NCI-H510A treated with DMSO at 0.1 percent for 48 hours (cell line): ENCODE measurements around the gene AMH.
A peak's percentile ranks its signal among the peaks of the same experiment; 100 is the strongest.
"Not testable (repeated sequence)": the region's sequence is repeated elsewhere in the genome, so short reads cannot be mapped to it uniquely, and the experiment has no call there.

Source experiments
- DNase-seq: peaks from one replicate; lab custom pipeline; 2025; lab: John Stamatoyannopoulos, UW

Gene AMH

DNA sequence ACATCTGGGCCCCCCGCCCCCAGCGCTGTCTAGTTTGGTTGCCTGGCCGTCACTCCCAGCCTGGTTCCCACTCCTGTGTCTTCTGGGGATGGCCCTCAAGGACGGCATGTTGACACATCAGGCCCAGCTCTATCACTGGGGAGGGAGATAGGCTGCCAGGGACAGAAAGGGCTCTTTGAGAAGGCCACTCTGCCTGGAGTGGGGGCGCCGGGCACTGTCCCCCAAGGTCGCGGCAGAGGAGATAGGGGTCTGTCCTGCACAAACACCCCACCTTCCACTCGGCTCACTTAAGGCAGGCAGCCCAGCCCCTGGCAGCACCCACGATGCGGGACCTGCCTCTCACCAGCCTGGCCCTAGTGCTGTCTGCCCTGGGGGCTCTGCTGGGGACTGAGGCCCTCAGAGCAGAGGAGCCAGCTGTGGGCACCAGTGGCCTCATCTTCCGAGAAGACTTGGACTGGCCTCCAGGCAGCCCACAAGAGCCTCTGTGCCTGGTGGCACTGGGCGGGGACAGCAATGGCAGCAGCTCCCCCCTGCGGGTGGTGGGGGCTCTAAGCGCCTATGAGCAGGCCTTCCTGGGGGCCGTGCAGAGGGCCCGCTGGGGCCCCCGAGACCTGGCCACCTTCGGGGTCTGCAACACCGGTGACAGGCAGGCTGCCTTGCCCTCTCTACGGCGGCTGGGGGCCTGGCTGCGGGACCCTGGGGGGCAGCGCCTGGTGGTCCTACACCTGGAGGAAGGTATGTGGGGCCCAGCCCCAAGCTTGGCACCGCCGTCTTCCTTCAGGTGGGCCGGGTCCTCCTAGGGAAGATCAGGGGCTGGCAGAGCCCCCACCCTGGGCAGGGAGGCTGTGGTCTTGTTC, at the start of gene AMH:
Gene AMH, plus strand, starts transcription at position 314 of the 857 bp plus-strand sequence. Its CDS starts 10 bp downstream, at position 324.
- DNase-seq = no peak

DNA sequence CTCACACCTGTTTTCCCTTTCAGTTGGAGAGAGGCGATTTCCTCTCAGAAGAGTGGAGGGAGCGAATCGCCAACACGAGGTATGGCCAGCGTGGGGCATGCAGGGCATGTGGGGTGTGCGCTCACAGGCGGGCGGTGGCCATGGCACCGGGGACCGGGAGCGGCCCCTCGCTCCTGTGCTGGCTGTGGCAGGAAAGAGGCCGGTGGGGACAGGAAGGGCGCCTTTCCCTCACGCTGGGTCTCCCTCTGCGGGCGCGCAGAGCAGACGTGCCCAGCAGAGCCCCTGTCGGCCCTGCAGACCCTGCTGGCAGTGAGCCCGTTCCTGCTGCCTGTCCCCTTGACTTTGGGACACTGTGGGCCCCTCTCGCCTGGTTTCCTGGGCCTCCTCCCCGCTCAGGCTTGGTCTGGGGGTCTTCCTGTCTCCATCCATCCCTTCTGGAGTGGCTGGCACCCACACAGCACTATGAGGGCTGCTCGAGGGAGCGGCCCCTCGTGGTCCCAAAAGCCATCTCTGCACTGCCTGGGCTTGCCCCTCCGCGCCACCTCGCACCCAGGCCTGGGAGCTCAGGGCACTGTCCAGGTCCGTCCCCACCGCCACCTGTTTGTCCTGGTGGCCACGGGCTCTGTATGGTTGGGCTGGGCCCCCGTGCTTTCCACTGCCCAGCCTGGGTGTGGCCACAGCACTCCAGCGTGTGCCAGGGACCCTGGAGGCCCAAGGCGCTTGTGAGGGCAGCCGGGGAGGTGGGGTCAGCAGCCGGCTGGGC, 49.1 kb upstream of the AMH start:
- DNase-seq = no peak

DNA sequence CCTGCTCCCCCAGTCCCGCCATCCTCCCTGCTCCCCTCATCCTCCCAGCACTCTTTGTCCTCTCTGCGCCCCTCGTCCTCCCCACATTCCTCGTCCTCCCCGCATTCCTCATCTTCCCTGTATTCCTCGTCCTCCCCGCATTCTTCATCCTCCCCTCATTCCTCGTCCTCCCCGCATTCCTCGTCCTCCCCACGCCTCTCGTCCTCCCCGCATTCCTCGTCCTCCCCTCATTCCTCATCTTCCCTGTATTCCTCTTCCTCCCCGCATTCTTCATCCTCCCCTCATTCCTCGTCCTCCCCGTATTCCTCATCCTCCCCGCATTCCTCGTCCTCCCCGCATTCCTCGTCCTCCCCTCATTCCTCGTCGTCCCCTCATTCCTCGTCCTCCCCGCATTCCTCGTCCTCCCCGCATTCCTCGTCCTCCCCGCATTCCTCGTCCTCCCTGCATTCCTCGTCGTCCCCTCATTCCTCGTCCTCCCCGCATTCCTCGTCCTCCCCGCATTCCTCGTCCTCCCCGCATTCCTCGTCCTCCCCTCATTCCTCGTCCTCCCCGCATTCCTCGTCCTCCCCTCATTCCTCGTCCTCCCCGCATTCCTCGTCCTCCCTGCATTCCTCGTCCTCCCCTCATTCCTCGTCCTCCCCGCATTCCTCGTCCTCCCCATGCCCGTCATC, 48.4 kb upstream of the AMH start:
- DNase-seq = not testable (repeated sequence)

DNA sequence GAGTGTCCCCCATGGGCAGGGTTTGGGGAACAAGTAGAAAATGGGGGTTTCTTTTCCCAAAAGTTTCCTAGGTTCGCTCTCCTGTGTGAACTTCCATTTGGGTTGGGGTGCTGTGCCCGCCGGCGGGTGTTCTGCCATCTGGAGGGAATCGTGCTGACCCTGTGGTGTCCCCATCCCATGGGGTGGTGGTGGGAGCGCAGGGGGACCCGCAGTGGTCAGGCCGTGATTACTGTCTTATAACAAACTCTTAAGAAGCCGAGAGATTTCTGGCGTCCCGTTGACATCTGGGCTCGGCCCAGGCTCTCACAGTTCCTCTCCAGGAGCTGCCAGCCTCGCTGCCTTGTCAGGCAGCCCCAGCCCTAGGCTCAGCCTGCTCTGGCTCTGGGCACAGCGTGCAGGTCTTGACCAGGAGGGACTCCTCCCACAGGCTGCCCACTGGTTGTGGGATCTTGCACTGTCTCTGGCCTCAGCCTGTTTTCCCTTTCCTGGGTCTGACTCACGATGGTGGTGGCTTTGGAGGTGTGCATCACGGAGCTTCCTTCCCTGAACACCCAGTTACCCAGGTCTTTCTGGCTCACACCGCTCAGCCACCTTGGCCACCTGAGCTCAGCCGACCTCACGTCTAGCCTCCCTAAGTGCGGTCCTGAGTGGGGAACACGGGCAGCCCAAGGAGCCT, 47.5 kb upstream of the AMH start:
- no peak for DNase-seq

DNA sequence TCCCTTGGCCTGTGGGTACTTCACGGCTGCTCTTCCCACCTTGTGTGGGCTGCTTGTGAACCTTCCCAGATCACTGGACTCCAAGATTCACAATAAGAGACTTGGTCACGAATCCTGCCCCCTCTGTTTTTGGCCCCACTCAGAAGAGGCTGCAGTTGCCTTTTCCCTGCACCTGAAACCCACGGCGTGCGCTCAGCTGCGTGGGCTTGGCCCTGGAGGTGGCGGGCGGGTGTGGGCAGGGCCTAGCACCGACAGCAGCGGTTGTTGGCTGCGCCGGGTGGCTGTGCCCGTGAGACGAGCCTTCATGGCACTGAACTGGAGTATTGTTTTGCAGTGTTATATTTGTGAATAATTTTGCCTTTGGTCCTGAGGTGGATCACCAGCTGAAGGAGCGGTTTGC, 46.8 kb upstream of the AMH start:
- no peak for DNase-seq

DNA sequence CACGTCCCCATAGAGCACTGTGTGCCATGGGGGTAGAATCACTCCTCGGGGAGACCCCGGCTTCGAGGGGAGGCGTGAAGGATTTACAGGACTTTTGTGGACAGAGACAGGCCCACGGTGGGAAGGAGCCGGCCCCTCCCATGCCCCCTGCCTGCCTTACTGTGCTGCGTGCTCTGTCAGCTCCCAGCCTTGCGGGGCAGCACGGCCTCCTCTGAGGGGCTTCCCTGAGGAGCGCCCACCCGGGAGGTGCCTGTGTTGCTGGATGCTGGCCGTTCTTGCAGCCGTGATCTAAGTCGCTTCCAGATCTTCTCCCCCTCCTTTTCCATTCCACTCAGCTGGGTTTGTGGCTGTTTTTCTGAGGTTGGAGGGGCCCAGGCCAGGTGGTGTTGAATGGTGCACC, 42.1 kb upstream of the AMH start:
- DNase-seq = no peak

DNA sequence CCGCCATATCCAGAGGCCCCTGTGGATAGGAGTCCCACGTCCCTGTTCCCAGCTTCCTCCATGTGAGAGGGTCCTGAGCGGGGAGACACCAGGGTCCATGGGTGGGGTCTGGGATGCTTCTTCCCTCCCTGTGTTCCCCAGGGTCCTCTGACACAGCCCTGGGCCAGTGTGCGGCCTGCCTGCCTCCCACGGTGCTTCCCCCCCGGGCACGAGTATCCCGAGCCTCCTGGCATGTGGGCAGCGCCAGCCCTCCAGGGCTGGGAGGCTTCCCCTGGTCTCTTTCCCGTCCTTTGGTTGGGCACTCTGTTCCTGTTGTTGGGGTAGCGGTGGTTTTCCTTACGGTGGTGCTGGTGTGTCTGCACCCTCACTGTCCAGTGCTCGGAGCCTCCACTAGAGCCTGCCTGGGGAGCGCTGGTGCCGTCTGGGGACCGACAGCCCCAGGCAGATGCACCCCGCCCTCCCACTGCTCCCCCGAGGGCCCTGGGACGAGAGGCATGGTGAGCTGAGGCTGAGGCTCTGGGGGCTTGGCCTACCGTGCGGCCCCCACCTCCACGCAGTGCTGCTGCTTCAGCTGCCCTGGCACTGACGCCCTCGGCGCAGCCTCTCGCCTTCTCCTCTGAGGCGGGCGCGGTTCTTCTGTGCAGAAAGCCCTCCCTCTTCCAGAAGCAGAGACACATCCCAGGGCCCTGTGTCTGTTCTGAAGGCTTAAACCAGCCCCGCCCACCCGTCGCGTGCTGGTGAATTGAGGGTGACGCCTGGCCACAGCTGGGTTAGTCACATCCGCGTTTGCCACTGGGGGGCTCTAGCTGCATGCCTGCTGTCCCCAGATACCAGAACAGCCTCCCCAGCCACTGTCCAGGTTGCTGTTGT, 40.9 kb upstream of the AMH start:
- DNase-seq = no peak

DNA sequence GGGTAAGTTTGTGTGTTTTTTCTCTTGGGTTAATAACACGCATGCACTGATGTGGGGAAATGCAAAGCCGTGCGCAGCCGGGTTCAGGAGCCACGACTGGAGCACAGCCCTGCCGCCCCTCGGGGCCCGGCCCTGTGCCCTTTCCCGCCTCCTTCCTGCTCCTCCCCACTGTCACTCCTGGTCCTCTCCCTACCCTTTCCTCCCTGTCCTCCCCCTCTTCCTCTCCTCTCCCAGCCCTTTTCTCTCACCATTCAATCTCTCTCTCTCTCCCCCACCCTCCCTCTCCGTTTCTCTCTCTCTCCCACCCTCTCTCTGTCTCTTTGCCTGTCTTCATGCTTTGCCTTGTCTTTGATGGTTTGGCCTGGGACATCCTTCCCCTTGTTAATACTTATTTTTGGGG, 40.1 kb upstream of the AMH start:
- no peak for DNase-seq

DNA sequence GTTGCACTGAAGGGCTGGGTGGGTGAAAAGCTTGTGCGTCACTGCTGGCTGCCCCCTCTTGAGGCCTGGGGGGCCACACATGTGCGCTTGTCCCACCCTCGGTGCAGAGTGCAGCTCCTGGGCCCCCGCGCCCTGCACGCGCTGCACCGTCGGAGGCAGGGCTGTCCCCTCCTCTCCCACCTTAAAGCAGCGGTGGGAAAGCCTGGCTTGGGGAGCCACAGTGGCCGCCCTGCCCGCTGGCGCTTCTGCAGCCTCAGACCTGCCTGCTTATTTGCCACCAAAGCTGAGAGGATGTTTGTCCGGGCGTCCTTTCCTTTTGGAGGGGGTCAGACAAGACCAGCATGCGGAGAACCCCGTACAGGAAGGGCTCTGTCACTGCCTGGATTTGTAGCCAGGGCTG, 39.7 kb upstream of the AMH start:
- DNase-seq = no peak

DNA sequence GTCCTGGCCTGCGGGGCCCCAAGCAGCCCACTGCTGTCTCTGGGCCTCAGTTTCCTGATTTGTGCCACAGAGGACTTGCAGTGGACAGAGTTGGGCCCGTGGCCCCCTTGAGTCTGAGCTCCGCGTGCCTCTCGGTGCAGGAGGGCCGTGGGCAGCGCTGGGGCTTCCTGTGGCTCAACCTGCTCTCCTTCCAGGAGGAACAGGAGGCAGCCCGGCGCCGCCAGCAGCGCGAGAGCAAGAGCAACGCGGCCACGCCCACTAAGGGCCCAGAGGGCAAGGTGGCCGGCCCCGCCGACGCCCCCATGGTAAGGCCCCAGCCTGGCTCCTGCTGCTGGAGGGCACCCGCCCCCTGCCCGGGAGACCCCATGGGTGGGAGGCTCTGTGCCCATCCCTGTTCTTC, 38.9 kb upstream of the AMH start:
- no peak for DNase-seq

DNA sequence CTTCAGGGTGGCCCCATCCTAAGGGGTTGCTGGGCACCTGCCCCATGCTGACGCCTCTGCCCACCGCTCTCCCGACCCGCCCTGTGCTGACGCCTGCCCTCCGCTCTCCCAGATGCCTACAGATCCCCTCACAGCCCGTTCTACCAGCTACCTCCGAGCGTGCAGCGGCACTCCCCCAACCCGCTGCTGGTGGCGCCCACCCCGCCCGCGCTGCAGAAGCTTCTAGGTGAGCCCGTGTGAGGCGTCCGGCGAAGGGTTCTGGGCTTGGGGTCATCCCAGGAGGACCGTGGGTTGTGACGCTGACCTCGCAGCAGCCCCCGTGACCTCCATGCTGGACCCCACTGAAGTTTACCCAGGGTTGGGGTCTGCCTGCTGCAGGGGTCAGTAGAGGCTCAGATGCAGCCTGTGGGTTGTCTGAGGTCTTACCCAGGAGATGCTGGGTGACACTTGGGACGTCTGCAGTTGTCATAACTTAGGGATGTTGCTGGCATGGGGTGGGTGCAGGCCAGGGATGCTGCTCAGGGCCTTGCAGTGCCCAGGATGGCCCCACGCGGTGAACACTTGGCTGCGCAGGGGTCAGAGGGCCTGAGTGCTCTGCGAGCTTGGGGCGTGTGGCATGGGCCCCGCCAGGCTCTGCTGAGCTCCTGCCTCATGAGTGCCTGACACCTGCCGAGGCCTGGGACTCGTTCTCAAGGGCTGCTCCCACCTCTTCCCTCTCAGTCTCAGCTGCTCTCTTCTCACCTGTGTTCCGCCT, 38.0 kb upstream of the AMH start:
- no peak for DNase-seq

DNA sequence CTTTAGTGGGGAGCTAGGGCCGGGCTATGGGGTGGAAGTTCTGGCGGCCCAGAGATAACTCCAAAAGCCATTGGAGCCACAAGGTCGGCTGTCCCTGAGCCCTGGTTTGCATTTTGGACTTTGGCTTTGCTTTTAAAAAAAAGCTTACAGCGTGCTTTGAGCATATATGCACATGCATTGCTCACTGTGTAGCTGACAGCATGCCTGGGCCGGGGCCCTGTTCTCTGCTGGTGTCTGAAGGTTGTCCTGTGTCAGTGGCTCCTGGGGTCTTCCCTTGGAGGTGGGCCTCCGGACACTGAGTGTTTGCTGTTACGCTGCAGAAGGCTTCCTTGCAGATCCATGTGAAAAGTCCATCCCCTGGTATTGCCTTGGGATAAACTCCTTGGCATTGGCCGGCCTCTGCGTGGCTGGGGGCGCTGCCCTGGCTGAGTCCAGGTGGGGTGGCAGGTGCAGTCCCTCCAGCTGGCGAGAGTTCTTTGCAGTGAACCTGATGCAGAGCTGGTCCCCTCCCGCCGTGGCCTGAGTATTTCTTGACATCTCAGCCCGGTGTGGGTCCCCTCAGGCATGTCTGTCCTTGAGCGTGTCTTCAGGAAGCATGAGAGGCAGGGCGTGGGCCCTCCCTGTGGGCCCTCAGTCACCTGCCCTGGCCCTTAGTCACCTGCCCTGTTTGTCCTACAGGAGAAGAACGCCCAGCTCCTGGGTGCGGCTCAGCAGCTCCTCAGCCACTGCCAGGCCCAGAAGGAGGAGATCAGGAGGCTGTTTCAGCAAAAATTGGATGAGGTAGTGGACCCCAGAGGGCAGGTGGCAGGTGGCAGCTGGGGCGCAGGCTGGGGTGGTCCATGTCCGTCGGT, 36.0 kb upstream of the AMH start:
- DNase-seq = no peak

DNA sequence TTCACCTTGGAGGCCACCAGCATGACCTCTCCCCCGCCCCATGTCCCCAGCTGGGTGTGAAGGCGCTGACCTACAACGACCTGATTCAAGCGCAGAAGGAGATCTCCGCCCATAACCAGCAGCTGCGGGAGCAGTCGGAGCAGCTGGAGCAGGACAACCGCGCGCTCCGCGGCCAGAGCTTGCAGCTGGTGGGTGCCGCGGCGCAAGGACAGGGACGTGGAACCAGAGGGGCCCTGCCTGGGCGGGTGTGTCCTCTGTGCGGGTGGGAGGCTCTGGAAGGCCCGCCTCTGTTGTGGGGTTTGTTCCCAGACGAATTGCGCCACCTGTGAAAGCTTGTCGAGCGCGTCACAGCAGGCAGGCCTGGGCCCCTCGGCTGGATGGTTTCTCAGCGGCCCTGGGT, 35.3 kb upstream of the AMH start:
- DNase-seq = peak; percentile 26

DNA sequence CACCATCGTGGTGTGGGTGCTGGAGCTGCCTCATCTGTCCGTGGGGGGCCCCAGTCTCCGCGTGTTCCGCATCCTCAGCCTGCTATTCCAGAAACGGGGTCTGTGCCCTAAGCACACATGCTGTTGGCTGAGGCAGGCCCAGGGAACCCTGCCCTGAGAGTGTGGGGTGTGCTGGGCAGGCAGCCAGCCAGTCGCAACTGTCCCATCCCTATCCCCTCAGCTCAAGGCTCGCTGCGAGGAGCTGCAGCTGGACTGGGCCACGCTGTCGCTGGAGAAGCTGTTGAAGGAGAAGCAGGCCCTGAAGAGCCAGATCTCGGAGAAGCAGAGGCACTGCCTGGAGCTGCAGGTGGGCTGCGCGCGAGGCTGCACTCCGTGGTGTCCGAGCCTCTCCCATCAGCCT, 34.9 kb upstream of the AMH start:
- no peak for DNase-seq

DNA sequence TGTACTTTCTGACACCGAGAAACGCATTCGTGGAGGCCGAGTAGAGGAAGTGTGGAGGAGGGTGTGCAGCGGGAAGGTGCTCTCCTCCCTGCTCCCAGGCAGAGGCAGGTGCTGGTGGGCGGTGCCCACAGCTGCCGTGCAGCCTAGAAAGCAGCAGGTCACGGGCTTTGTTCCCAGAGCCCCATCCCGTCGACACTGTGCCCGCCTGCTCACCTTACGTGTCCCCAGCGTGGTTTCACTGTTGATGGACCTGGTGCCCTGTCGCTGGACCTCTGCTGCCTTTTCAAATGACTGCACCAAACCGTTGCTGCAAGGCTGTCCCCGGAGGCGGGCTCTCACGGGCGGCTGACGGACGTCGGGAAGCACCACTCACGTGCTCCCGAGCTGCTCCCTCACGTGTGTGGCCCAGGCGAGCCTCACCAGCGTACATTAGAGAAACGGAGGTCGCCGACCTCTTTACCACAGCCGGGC, 33.8 kb upstream of the AMH start:
- DNase-seq = peak; percentile 42

DNA sequence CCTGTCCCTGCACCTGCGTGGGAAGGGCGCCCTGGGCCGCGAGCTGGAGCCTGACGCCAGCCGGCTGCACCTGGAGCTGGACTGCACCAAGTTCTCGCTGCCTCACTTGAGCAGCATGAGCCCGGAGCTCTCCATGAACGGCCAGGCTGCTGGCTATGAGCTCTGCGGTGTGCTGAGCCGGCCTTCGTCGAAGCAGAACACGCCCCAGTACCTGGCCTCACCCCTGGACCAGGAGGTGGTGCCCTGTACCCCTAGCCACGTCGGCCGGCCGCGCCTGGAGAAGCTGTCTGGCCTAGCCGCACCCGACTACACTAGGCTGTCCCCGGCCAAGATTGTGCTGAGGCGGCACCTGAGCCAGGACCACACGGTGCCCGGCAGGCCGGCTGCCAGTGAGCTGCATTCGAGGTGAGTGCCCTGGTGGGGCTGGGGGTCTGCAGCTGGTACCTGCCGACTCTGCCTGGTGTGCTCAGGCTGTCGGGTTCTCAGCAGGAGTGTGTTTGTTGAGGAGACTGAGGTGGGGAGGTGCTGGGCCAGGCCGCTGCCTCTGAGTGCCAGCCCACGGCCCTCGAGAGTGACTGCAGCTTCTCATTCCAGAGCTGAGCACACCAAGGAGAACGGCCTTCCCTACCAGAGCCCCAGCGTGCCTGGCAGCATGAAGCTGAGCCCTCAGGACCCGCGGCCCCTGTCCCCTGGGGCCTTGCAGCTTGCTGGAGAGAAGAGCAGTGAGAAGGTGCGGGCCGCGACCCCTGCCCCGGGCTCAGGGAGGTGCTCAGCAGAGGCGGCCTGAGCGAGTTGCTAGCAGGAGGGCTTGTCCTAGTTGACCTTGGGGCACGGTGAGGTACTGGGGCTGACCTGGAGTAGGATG, 32.5 kb upstream of the AMH start:
- DNase-seq = no peak

DNA sequence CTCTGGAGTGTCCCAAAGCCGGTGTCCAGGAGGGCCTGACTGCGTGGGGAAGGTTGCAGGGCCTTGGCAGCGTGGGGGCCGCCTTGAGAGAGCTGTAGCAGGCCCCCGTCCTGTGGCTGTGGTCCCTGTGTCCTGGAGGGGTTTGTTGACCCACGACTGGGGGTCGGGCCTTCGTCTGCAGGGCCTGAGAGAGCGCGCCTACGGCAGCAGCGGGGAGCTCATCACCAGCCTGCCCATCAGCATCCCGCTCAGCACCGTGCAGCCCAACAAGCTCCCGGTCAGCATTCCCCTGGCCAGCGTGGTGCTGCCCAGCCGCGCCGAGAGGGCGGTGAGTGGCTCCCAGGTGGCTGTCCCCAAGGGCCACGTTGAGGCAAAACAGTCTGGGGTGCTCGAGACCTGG, 31.5 kb upstream of the AMH start:
- no peak for DNase-seq

DNA sequence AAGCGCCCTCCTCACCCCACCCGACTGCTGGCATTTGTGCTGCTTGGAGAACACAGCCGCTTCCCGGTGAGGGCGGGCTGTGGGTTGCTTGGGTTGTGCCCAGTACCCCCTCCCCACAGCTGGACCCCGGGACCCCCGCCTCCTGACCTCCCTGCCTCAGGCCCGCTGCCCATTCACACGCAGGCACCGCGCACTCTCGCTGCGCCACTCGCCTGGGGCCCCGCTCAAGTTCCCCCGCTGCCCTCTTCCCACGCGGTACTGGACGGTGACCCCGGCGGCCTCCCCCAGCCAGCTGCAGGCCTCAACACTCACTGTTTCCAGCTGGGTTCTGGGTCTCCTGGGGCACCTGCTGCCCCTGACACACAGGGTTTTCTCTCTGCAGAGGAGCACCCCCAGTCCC, 29.4 kb upstream of the AMH start:
- DNase-seq = no peak
